HL-60 (cell line): ENCODE measurements around the gene DKK3.

ENCODE experiments used
- GABPA ChIP-seq: IDR thresholded peaks from 2 replicates; pipeline ENCODE4 v1.6.1; 2012; ENCODE audit warnings: low read depth
- POLR2AphosphoS5 ChIP-seq: IDR thresholded peaks from 2 replicates; pipeline ENCODE4 v1.6.1; 2012; ENCODE audit warnings: low read depth
- SPI1 ChIP-seq: IDR thresholded peaks from 2 replicates; pipeline ENCODE4 v1.6.1; 2012; ENCODE audit warnings: low read depth, mild to moderate bottlenecking, borderline replicate concordance
- TF ChIP-seq, protein P1 (sequence below): IDR thresholded peaks from one replicate; pipeline ENCODE4 v1.5.1; 2011; ENCODE audit warnings: low read length, control low read depth, inconsistent platforms; ENCODE audit not compliant: insufficient read depth
- TF ChIP-seq, protein P2 (sequence below): IDR thresholded peaks from 2 replicates; pipeline ENCODE4 v1.6.1; 2012; ENCODE audit warnings: low read depth; ENCODE audit not compliant: insufficient replicate concordance

DNA sequence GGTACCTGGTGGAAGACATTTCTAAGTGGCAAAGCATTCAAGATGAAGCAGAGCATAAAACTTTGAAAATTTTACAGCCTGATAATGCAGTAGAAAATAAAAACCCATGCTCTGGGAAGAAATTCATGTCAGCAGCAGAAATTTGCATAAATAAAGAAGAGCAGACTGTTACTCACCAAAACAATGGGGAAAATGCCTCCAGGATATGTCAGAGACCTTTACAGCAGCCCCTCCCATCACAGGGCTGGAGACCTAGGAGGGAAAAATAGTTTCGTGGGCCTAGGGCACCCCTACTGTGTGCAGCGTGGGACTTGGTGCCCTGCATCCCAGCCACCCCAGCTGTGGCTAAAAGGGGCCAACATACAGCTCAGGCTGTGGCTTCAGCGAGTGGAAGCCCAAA lies 5.4 kb upstream of the DKK3 start:
- TF ChIP-seq, protein P1, sequence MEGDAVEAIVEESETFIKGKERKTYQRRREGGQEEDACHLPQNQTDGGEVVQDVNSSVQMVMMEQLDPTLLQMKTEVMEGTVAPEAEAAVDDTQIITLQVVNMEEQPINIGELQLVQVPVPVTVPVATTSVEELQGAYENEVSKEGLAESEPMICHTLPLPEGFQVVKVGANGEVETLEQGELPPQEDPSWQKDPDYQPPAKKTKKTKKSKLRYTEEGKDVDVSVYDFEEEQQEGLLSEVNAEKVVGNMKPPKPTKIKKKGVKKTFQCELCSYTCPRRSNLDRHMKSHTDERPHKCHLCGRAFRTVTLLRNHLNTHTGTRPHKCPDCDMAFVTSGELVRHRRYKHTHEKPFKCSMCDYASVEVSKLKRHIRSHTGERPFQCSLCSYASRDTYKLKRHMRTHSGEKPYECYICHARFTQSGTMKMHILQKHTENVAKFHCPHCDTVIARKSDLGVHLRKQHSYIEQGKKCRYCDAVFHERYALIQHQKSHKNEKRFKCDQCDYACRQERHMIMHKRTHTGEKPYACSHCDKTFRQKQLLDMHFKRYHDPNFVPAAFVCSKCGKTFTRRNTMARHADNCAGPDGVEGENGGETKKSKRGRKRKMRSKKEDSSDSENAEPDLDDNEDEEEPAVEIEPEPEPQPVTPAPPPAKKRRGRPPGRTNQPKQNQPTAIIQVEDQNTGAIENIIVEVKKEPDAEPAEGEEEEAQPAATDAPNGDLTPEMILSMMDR: no peak
- TF ChIP-seq POLR2AphosphoS5: no peak
- TF ChIP-seq, protein P2, sequence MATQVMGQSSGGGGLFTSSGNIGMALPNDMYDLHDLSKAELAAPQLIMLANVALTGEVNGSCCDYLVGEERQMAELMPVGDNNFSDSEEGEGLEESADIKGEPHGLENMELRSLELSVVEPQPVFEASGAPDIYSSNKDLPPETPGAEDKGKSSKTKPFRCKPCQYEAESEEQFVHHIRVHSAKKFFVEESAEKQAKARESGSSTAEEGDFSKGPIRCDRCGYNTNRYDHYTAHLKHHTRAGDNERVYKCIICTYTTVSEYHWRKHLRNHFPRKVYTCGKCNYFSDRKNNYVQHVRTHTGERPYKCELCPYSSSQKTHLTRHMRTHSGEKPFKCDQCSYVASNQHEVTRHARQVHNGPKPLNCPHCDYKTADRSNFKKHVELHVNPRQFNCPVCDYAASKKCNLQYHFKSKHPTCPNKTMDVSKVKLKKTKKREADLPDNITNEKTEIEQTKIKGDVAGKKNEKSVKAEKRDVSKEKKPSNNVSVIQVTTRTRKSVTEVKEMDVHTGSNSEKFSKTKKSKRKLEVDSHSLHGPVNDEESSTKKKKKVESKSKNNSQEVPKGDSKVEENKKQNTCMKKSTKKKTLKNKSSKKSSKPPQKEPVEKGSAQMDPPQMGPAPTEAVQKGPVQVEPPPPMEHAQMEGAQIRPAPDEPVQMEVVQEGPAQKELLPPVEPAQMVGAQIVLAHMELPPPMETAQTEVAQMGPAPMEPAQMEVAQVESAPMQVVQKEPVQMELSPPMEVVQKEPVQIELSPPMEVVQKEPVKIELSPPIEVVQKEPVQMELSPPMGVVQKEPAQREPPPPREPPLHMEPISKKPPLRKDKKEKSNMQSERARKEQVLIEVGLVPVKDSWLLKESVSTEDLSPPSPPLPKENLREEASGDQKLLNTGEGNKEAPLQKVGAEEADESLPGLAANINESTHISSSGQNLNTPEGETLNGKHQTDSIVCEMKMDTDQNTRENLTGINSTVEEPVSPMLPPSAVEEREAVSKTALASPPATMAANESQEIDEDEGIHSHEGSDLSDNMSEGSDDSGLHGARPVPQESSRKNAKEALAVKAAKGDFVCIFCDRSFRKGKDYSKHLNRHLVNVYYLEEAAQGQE: no peak
- TF ChIP-seq GABPA: no peak
- no peak for TF ChIP-seq SPI1
